BE2C (cell line): ENCODE measurements around the gene FBLIM1.

ENCODE experiments used
- DNase-seq: peaks from one replicate; pipeline ENCODE4 v3.0.0-alpha.2; 2020
- H3K27me3 ChIP-seq: fragments of 250-450 bp; sonication (Bioruptor Pico); 2 replicates; pipeline ENCODE4 v1.5.1; 2020; ENCODE audit warnings: mild to moderate bottlenecking
- H3K36me3 ChIP-seq: fragments of 250-450 bp; sonication (Bioruptor Pico); 2 replicates; pipeline ENCODE4 v1.5.1; 2020; ENCODE audit warnings: mild to moderate bottlenecking
- H3K4me1 ChIP-seq: fragments of 250-450 bp; sonication (Bioruptor Pico); 2 replicates; pipeline ENCODE4 v1.5.1; 2020
- H3K4me3 ChIP-seq: 2 replicates; pipeline ENCODE4 v1.5.1; 2011; ENCODE audit warnings: low read depth, low read length
- H3K9me3 ChIP-seq: fragments of 250-450 bp; sonication (Bioruptor Pico); 2 replicates; pipeline ENCODE4 v1.5.1; 2020
- CTCF ChIP-seq: IDR thresholded peaks from 2 replicates; pipeline ENCODE4 v1.5.1; 2012; ENCODE audit warnings: mild to moderate bottlenecking, low read depth, low read length

FBLIM1 gene

GRCh38 chr1:15748690-15749398, 9.8 kb upstream of the FBLIM1 start:
- Histone ChIP-seq H3K36me3 (no peaks in the 10 kb centered on the region), H3K4me1 (no peaks in the 10 kb centered on the region), H3K27me3 (no peaks in the 10 kb centered on the region), H3K4me3 (no peak overlapping the region), H3K9me3 (no peaks in the 10 kb centered on the region)
- TF ChIP-seq CTCF: no peak
- DNase-seq: no peak

GRCh38 chr1:15749399-15750291, 8.9 kb upstream of the FBLIM1 start:
- no peaks in the 10 kb centered on the region for H3K27me3 ChIP-seq
- H3K9me3 ChIP-seq: no peaks in the 10 kb centered on the region
- no peaks in the 10 kb centered on the region for H3K4me1 ChIP-seq
- H3K4me3 ChIP-seq: no peak overlapping the region
- H3K36me3 ChIP-seq: no peaks in the 10 kb centered on the region
- DNase-seq: no peak
- TF ChIP-seq CTCF: no peak

- H3K36me3 ChIP-seq: no peaks in the 10 kb centered on the region
- H3K4me1 ChIP-seq: no peaks in the 10 kb centered on the region
- H3K27me3 ChIP-seq: no peaks in the 10 kb centered on the region
- no peak for TF ChIP-seq CTCF
- H3K4me3 ChIP-seq: no peak overlapping the region
- H3K9me3 ChIP-seq: no peaks in the 10 kb centered on the region
- DNase-seq: no peak
These were observed 7.7 kb upstream of the FBLIM1 start for GRCh38 chr1:15750924-15751323.

DNA sequence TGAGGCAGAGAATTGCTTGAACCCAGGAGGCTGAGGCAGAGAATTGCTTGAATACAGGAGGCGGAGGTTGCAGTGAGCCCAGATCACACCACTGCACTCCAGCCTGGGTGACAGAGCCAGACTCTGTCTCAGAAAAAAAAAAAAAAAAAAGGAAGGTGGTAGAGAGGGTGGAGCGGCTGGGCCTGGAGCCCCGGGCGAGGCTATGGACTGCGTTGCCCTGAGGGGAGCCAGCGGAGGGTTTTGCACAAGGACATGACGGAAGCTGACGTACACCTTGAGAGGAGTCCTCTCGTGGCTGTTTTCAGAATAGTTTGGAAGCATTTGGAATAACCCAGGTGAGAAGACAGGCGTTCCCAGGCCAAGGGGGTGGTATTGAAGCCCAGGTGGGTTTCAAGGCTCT, 6.9 kb upstream of the FBLIM1 start:
- no peak for DNase-seq
- no peaks in the 10 kb centered on the region for H3K36me3 ChIP-seq
- TF ChIP-seq CTCF: no peak
- no peaks in the 10 kb centered on the region for H3K4me1 ChIP-seq
- no peaks in the 10 kb centered on the region for H3K9me3 ChIP-seq
- no peak overlapping the region for H3K4me3 ChIP-seq
- H3K27me3 ChIP-seq: no peaks in the 10 kb centered on the region

GRCh38 chr1:15753776-15754175, 4.8 kb upstream of the FBLIM1 start:
- TF ChIP-seq CTCF: no peak
- Histone ChIP-seq H3K36me3 (no peaks in the 10 kb centered on the region), H3K4me3 (no peak overlapping the region), H3K27me3 (peaks cover under 1% of the 10 kb centered on the region; the same call in 1 of the 2 replicates), H3K9me3 (no peaks in the 10 kb centered on the region), H3K4me1 (peaks cover 8% of the 10 kb centered on the region; the same call in 1 of the 2 replicates)
- no peak for DNase-seq
